K562 (cell line): ENCODE measurements around the gene PSMA7. TPM values are rescaled to one million over a fixed set of nuclear protein-coding genes. Genes with fewer than 3 reads are reported as not detected.

Source experiments
- CBX1 ChIP-seq: sonication (generic); IDR thresholded peaks from 2 replicates; pipeline ENCODE4 v1.6.1; 2016; ENCODE audit warnings: antibody characterized with exemption, low read depth, mild to moderate bottlenecking
- HDAC6 ChIP-seq: IDR thresholded peaks from 2 replicates; pipeline ENCODE4 v1.6.1; 2012; ENCODE audit warnings: low read depth, mild to moderate bottlenecking, control low read depth, inconsistent platforms, low read length, moderate library complexity
- KHSRP ChIP-seq: fragments of 450-650 bp; IDR thresholded peaks from 2 replicates; pipeline ENCODE4 v1.6.1; 2017
- LCOR ChIP-seq: sonication (generic); formaldehyde crosslinking; IDR thresholded peaks from 2 replicates; pipeline ENCODE4 v1.8.0; 2022; ENCODE audit warnings: mild to moderate bottlenecking, missing genetic modification reagents
- NBN ChIP-seq: fragments of 450-650 bp; IDR thresholded peaks from 2 replicates; pipeline ENCODE4 v1.6.1; 2016; ENCODE audit warnings: low read depth, mild to moderate bottlenecking
- NCOR1 ChIP-seq: fragments of 450-650 bp; IDR thresholded peaks from 2 replicates; pipeline ENCODE4 v1.6.1; 2016; ENCODE audit warnings: mild to moderate bottlenecking, moderate library complexity
- NFE2L1 ChIP-seq: fragments of 450-650 bp; IDR thresholded peaks from 2 replicates; pipeline ENCODE4 v1.6.1; 2016; ENCODE audit warnings: missing genetic modification characterization, low read depth, mild to moderate bottlenecking, missing compliant biosample characterization, moderate library complexity, borderline replicate concordance
- NFYB ChIP-seq: IDR thresholded peaks from 2 replicates; pipeline ENCODE4 v1.6.1; 2011; ENCODE audit warnings: mild to moderate bottlenecking, moderate library complexity; ENCODE audit not compliant: insufficient read length; ENCODE audit errors: extremely low read depth
- PHF20 ChIP-seq: fragments of 450-650 bp; IDR thresholded peaks from 2 replicates; pipeline ENCODE4 v1.6.1; 2018; ENCODE audit not compliant: partially characterized antibody
- POLR3A ChIP-seq: IDR thresholded peaks from 2 replicates; pipeline ENCODE4 v1.6.1; 2011; ENCODE audit warnings: borderline replicate concordance, mild to moderate bottlenecking, moderate library complexity; ENCODE audit not compliant: insufficient read length, insufficient read depth; ENCODE audit errors: extremely low read depth
- RUNX1 ChIP-seq: sonication (generic); IDR thresholded peaks from 2 replicates; pipeline ENCODE4 v1.6.1; 2016; ENCODE audit warnings: antibody characterized with exemption, low read depth
- SIRT6 ChIP-seq: IDR thresholded peaks from one replicate; pipeline ENCODE4 v1.6.1; 2012; ENCODE audit warnings: low read depth, mild to moderate bottlenecking, control low read depth, inconsistent platforms, low read length, moderate library complexity
- ZBTB1 ChIP-seq: sonication (generic); formaldehyde crosslinking; IDR thresholded peaks from 2 replicates; pipeline ENCODE4 v1.8.1; 2023; ENCODE audit warnings: missing genetic modification reagents, low read depth, mild to moderate bottlenecking, borderline replicate concordance
- ZNF121 ChIP-seq: sonication (generic); formaldehyde crosslinking; conservative IDR thresholded peaks from 2 replicates; pipeline ENCODE4 v1.8.0; 2022; ENCODE audit warnings: missing genetic modification reagents
- ZNF212 ChIP-seq: fragments of 450-650 bp; formaldehyde crosslinking; IDR thresholded peaks from 2 replicates; pipeline ENCODE4 v1.4.0; 2020; ENCODE audit warnings: mild to moderate bottlenecking
- ZNF217 ChIP-seq: sonication (generic); formaldehyde crosslinking; IDR thresholded peaks from 2 replicates; pipeline ENCODE4 v1.8.0; 2022; ENCODE audit warnings: mild to moderate bottlenecking, missing genetic modification reagents
- polyA plus RNA-seq, 8 experiments: library from polyadenylated mRNA; depleted of rRNA in 4 of 8; stranded (reverse) in 5 of 8; unstranded in 3 of 8; fragments of >200 nt; fragmentation: Nextera tagmentation in 2 of 8; fragmentation: Illumina TruSeq in 1 of 8; extraction: Ambion mirVana in 2 of 8; extraction: Trizol in 1 of 8; gene quantifications; 2 replicates each; pipeline versions ENCODE4 v1.2.1 to v1.2.3, GENCODE V29; 2011 to 2014; ENCODE audit warnings: inconsistent platforms in 1 of 8, missing spikeins in 1 of 8
- total RNA-seq, 7 experiments: library from RNA; depleted of rRNA in 6 of 7; stranded (reverse); fragments of >200 nt in 6 of 7; fragmentation: Illumina TruSeq in 2 of 7; extraction: Trizol in 2 of 7; gene quantifications; 2 replicates each; pipeline versions ENCODE4 v1.2.1 to v1.2.3, GENCODE V29; 2011 to 2021; ENCODE audit warnings: low replicate concordance in 1 of 7
- TF ChIP-seq, protein P1 (sequence below): sonication (generic); formaldehyde crosslinking; IDR thresholded peaks from 2 replicates; pipeline ENCODE4 v1.8.0; 2022; ENCODE audit warnings: mild to moderate bottlenecking, missing genetic modification reagents
- TF ChIP-seq, protein P2 (sequence below): fragments of 250-450 bp; sonication (Bioruptor Pico); IDR thresholded peaks from 2 replicates; pipeline ENCODE4 v1.4.0; 2020; ENCODE audit warnings: mild to moderate bottlenecking, moderate library complexity
- TF ChIP-seq, protein P3 (sequence below): fragments of 450-650 bp; IDR thresholded peaks from 2 replicates; pipeline ENCODE4 v1.6.1; 2017; ENCODE audit warnings: mild to moderate bottlenecking, moderate library complexity
- TF ChIP-seq, protein P4 (sequence below): IDR thresholded peaks from 3 replicates; pipeline ENCODE4 v1.6.1; 2011; ENCODE audit warnings: borderline replicate concordance, mild to moderate bottlenecking; ENCODE audit not compliant: insufficient read length, insufficient read depth
- TF ChIP-seq, protein P5 (sequence below): fragments of 250-450 bp; sonication (Bioruptor Pico); IDR thresholded peaks from 2 replicates; pipeline ENCODE4 v1.5.0; 2020; ENCODE audit warnings: mild to moderate bottlenecking, borderline replicate concordance

Gene PSMA7
- total and polyA plus RNA-seq, 9 of the 15 experiments (the other 6 are each of a cell fraction or from before 2014, with no cell fraction given) = 257 to 510 (median 393) TPM

DNA sequence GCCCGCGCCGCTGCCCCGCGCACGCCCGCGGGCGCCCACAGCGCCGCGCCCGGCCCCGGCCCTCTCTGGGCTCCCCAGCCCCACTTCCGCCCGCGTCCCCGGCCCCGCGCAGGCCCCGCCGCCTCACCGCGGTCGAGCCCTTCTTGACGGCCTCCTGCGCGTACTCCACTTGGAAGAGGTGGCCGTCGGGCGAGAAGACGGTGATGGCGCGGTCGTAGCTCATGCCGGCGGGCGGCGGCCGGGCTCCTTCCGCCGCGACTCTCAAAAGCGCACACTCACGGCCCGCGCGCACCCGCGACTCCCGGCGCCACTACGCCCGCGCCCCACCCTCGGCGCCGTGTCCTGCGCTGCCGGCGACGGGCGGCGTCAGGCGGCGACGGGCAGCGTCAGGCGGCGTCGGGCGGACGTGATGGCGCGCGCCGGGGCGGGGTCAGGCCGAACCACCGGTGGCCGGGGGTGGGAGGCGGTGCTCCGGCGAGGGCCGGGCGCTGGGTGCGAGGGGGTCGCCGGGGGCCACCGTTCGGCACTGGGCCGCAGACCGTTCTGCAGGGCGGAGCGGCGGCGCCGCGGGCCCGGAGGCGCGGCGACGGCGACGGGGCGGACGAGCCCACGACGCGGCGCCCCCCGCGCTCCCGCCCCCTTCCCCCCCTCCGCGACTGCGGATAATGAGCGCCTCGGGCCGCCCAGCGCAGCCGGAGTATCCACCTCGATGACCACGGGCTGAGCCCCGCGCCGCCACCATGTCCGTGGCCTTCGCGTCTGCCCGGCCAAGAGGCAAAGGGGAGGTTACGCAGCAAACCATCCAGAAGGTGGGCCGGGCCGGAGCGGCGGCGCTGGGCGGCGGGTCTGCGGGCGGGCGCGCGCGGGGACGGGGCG lies at the start of gene PSMA7, which contains the start of gene SS18L1 (continued):
- TF ChIP-seq, protein P1, sequence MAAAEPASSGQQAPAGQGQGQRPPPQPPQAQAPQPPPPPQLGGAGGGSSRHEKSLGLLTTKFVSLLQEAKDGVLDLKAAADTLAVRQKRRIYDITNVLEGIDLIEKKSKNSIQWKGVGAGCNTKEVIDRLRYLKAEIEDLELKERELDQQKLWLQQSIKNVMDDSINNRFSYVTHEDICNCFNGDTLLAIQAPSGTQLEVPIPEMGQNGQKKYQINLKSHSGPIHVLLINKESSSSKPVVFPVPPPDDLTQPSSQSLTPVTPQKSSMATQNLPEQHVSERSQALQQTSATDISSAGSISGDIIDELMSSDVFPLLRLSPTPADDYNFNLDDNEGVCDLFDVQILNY (CRISPR knock-in tag) = no peak
- TF ChIP-seq ZNF121 (CRISPR knock-in tag) (no peak), RUNX1 (no peak), HDAC6 (no peak), POLR3A (no peak), ZBTB1 (no peak; the same call in 1 of the 2 replicates), NFYB (no peak), CBX1 (no peak), LCOR (CRISPR knock-in tag) (no peak), ZNF212 (CRISPR knock-in tag) (no peak), NCOR1 (no peak), NFE2L1 (no peak), ZNF217 (no peak), NBN (no peak), KHSRP (no peak), SIRT6 (no peak), PHF20 (no peak)
- TF ChIP-seq, protein P2, sequence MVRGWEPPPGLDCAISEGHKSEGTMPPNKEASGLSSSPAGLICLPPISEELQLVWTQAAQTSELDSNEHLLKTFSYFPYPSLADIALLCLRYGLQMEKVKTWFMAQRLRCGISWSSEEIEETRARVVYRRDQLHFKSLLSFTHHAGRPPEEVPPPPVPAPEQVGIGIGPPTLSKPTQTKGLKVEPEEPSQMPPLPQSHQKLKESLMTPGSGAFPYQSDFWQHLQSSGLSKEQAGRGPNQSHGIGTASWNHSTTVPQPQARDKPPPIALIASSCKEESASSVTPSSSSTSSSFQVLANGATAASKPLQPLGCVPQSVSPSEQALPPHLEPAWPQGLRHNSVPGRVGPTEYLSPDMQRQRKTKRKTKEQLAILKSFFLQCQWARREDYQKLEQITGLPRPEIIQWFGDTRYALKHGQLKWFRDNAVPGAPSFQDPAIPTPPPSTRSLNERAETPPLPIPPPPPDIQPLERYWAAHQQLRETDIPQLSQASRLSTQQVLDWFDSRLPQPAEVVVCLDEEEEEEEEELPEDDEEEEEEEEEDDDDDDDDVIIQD (CRISPR knock-in tag) = no peak
- TF ChIP-seq, protein P3, sequence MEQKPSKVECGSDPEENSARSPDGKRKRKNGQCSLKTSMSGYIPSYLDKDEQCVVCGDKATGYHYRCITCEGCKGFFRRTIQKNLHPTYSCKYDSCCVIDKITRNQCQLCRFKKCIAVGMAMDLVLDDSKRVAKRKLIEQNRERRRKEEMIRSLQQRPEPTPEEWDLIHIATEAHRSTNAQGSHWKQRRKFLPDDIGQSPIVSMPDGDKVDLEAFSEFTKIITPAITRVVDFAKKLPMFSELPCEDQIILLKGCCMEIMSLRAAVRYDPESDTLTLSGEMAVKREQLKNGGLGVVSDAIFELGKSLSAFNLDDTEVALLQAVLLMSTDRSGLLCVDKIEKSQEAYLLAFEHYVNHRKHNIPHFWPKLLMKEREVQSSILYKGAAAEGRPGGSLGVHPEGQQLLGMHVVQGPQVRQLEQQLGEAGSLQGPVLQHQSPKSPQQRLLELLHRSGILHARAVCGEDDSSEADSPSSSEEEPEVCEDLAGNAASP = no peak
- TF ChIP-seq, protein P4, sequence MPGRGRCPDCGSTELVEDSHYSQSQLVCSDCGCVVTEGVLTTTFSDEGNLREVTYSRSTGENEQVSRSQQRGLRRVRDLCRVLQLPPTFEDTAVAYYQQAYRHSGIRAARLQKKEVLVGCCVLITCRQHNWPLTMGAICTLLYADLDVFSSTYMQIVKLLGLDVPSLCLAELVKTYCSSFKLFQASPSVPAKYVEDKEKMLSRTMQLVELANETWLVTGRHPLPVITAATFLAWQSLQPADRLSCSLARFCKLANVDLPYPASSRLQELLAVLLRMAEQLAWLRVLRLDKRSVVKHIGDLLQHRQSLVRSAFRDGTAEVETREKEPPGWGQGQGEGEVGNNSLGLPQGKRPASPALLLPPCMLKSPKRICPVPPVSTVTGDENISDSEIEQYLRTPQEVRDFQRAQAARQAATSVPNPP = no peak
- TF ChIP-seq, protein P5, sequence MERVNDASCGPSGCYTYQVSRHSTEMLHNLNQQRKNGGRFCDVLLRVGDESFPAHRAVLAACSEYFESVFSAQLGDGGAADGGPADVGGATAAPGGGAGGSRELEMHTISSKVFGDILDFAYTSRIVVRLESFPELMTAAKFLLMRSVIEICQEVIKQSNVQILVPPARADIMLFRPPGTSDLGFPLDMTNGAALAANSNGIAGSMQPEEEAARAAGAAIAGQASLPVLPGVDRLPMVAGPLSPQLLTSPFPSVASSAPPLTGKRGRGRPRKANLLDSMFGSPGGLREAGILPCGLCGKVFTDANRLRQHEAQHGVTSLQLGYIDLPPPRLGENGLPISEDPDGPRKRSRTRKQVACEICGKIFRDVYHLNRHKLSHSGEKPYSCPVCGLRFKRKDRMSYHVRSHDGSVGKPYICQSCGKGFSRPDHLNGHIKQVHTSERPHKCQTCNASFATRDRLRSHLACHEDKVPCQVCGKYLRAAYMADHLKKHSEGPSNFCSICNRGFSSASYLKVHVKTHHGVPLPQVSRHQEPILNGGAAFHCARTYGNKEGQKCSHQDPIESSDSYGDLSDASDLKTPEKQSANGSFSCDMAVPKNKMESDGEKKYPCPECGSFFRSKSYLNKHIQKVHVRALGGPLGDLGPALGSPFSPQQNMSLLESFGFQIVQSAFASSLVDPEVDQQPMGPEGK = no peak
